B cell (primary cell): ENCODE data around the gene DRAP1. TPM values are rescaled to one million over a fixed set of nuclear protein-coding genes. Genes with fewer than 3 reads are reported as not detected.
A peak's percentile ranks its signal among the peaks of the same experiment; 100 is the strongest.

Experiments used
- ATAC-seq: fragments of 200-7000 bp; cut with Tn5 transposase; one replicate; pipeline ENCODE4 v1.10.0; 2021; ENCODE audit warnings: low read depth, mild to moderate bottlenecking, moderate number of reproducible peaks, moderate library complexity
- CTCF ChIA-PET: fragments of 350-600 bp; sonication (Branson Sonifier 250); formaldehyde crosslinking; loops from one replicate; lab custom pipeline; 2021; ENCODE audit warnings: antibody characterized with exemption, inconsistent platforms; lab: Charles Lee
- POLR2A ChIA-PET: fragments of 350-600 bp; sonication (Branson Sonifier 250); formaldehyde crosslinking; loops from one replicate; lab custom pipeline; 2021; ENCODE audit warnings: antibody characterized with exemption; lab: Charles Lee
- DNase-seq: peaks from one replicate; pipeline ENCODE4 v3.0.0; 2013
- H2AFZ ChIP-seq: 2 replicates; pipeline ENCODE4 v1.6.1; 2012; ENCODE audit warnings: mild to moderate bottlenecking, low read depth, low read length; ENCODE audit not compliant: insufficient read depth, poor library complexity, severe bottlenecking
- H3K27ac ChIP-seq, 2 donors: 1 replicate in 1 of 2; 2 replicates in 1 of 2; pipeline ENCODE4 v1.5.1; 2012 to 2013; ENCODE audit warnings: low read length in 2 of 2, mild to moderate bottlenecking in 2 of 2, moderate library complexity in 1 of 2
- H3K27me3 ChIP-seq, 4 experiments: fragments of 200-600 bp in 1 of 4; sonication (generic) in 1 of 4; replicated peaks in 1 of 4; 1 replicate in 2 of 4; 2 replicates in 2 of 4; pipeline versions ENCODE4 v1.6.1 to v1.7.0; 2013 to 2016; ENCODE audit warnings: low read length in 3 of 4, mild to moderate bottlenecking in 2 of 4, mixed read lengths in 1 of 4, moderate library complexity in 1 of 4; ENCODE audit not compliant: insufficient read depth in 4 of 4, control insufficient read depth in 3 of 4; ENCODE audit errors: control extremely low read depth in 1 of 4
- H3K36me3 ChIP-seq, 2 experiments: replicated peaks in 1 of 2; 1 replicate in 1 of 2; 2 replicates in 1 of 2; pipeline versions ENCODE4 v1.6.1 to v1.7.1; 2013; ENCODE audit warnings: low read length in 1 of 2; ENCODE audit not compliant: insufficient read depth in 2 of 2, control insufficient read depth in 1 of 2; ENCODE audit errors: control extremely low read depth in 1 of 2, extremely low read depth in 1 of 2
- H3K4me1 ChIP-seq, 2 donors: fragments of 200-600 bp in 1 of 2; sonication (generic) in 1 of 2; 1 replicate in 1 of 2; 2 replicates in 1 of 2; pipeline versions ENCODE4 v1.5.1 to v1.6.1; 2013 to 2017; ENCODE audit warnings: low read length in 2 of 2; ENCODE audit not compliant: control insufficient read depth in 2 of 2, insufficient read depth in 2 of 2
- H3K4me2 ChIP-seq: replicated peaks from 2 replicates; pipeline ENCODE3; 2012; ENCODE audit warnings: mild to moderate bottlenecking, low read depth, low read length; ENCODE audit not compliant: poor library complexity, severe bottlenecking
- H3K4me3 ChIP-seq, 5 experiments: fragments of 200-600 bp in 1 of 5; sonication (generic) in 1 of 5; 1 replicate in 3 of 5; 2 replicates in 2 of 5; pipeline versions ENCODE4 v1.5.1 to v1.7.0; 2011 to 2016; ENCODE audit warnings: low read length in 4 of 5, mild to moderate bottlenecking in 4 of 5, low read depth in 2 of 5, control low read depth in 1 of 5, moderate library complexity in 1 of 5; ENCODE audit not compliant: insufficient read depth in 1 of 5; ENCODE audit errors: control extremely low read depth in 1 of 5, extremely low read depth in 1 of 5
- H3K79me2 ChIP-seq: fragments of 200-600 bp; sonication (generic); one replicate; pipeline ENCODE4 v1.6.0; 2016; ENCODE audit warnings: low read length; ENCODE audit not compliant: control insufficient read depth, insufficient read depth
- H3K9ac ChIP-seq: fragments of 200-600 bp; sonication (generic); 2 replicates; pipeline ENCODE4 v1.6.1; 2017; ENCODE audit warnings: mild to moderate bottlenecking, low read length, moderate library complexity
- H3K9me3 ChIP-seq, 3 donors: one replicate each; pipeline versions ENCODE4 v1.6.1 to v1.7.1; 2013; ENCODE audit warnings: low read length in 2 of 3; ENCODE audit not compliant: control insufficient read depth in 2 of 3, insufficient read depth in 1 of 3; ENCODE audit errors: control extremely low read depth in 1 of 3
- H4K20me1 ChIP-seq: 2 replicates; pipeline ENCODE4 v1.6.0; 2012; ENCODE audit warnings: mild to moderate bottlenecking, low read length; ENCODE audit not compliant: insufficient read depth, control insufficient read depth, poor library complexity, severe bottlenecking
- H3K27ac Mint-ChIP-seq: one replicate; pipeline ENCODE4 v1.8.0; 2021; ENCODE audit warnings: mixed read lengths
- H3K27me3 Mint-ChIP-seq: one replicate; pipeline ENCODE4 v1.8.0; 2021; ENCODE audit warnings: mixed read lengths
- H3K4me1 Mint-ChIP-seq: one replicate; pipeline ENCODE4 v1.8.0; 2021; ENCODE audit warnings: mixed read lengths
- H3K4me3 Mint-ChIP-seq: one replicate; pipeline ENCODE4 v1.8.0; 2021; ENCODE audit warnings: mixed read lengths
- H3K9me3 Mint-ChIP-seq: one replicate; pipeline ENCODE4 v1.8.0; 2022; ENCODE audit warnings: mixed read lengths; ENCODE audit not compliant: insufficient read depth
- EZH2 ChIP-seq: IDR thresholded peaks from 2 replicates; pipeline ENCODE4 v1.6.1; 2012; ENCODE audit warnings: borderline replicate concordance, low read depth, mild to moderate bottlenecking, moderate library complexity, low read length; ENCODE audit not compliant: insufficient read depth, poor library complexity, severe bottlenecking
- whole genome bisulfite sequencing: methylation state at CpG from one replicate; pipeline ENCODE4 v1.1.5; 2013; ENCODE audit warnings: missing lambda C conversion rate; ENCODE audit not compliant: insufficient coverage; 5-methylcytosine and 5-hydroxymethylcytosine counted together
- intact Hi-C: fragments of 100-400 bp; cut with micrococcal nuclease; formaldehyde crosslinking; loops from one replicate; pipeline ENCODE4 v1.10.0; 2022
- polyA plus RNA-seq: library from polyadenylated mRNA; depleted of rRNA; stranded (reverse); fragments of >200 nt; gene quantifications from 2 replicates; pipeline ENCODE4 v1.2.3, GENCODE V29; 2012
- total RNA-seq, 2 donors: library from RNA; stranded (reverse); fragments of 120-200 nt in 1 of 2; gene quantifications; 1 replicate in 1 of 2; 2 replicates in 1 of 2; pipeline versions ENCODE4 v1.2.3 to v1.2.4, GENCODE V29; 2013 to 2022
- TF ChIP-seq, protein P1 (sequence below): fragments of 200-600 bp; IDR thresholded peaks from one replicate; pipeline ENCODE4 v1.8.0; 2022; ENCODE audit warnings: antibody characterized with exemption, mild to moderate bottlenecking

DRAP1 gene
- total and polyA plus RNA-seq, 2 donors (not counting 1 experiment from before 2014, with no cell fraction given), result 71.7 to 83.9 TPM

GRCh38 chr11:65937766-65938165 lies 18.5 kb downstream of the DRAP1 start:
- H3K4me1 Mint-ChIP-seq, result peaks cover 13% of the 10 kb centered on the region
- POLR2A ChIA-PET, result no interaction called here
- H2AFZ ChIP-seq, result no peak overlapping the region

DNA sequence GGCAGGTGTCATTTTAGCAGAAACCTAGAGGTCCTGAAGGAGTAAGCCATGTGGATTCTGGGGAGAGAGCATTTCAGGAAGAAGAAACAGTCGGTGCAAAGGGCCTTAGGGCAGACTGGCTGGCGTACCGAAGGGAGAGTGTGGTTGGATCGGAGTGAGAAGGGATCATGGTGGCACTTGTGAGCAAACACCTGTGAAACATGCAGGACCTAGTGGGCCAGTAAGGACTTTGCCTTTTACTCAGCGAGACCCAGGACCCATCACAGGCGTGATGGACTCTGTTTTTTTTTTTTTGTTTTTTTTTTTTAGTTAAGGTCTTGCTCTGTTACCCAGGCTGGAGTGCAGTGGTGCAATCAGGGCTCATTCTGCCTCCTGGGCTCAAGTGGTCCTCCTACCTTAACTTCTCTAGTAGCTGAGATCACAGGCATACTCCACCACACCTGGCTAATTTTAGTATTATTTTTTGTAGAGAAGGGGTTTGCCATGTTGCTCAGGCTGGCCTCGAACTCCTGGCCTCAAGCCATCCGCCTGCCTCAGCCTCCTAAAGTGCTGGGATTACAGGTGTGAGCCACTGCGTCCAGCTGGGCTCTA lies 22.6 kb downstream of the DRAP1 start:
- Mint-ChIP-seq H3K4me1 (peaks cover 13% of the 10 kb centered on the region), H3K27ac (peak overlapping the region; percentile 39), H3K27me3 (no peaks in the 10 kb centered on the region), H3K4me3 (peak overlapping the region; percentile 6), H3K9me3 (no peaks in the 10 kb centered on the region)
- Histone ChIP-seq H3K9ac (no peak overlapping the region), H2AFZ (peak overlapping the region; percentile 41), H3K9me3 (no peaks in the 10 kb centered on the region), H3K4me2 (peak overlapping the region; percentile 32), H3K27me3 (peaks cover 0 to 3% (median 0%) of the 10 kb centered on the region in 4 experiments), H3K79me2 (no peaks in the 10 kb centered on the region), H4K20me1 (no peaks in the 10 kb centered on the region), H3K4me3 (no peak overlapping the region), H3K36me3 (no peaks in the 10 kb centered on the region), H3K27ac (no peak overlapping the region), H3K4me1 (peaks cover 7 to 12% of the 10 kb centered on the region in 2 donors)
- ATAC-seq (no peak), DNase-seq (no peak)
- 90% methylated on average over 7 of the region's 9 CpGs for WGBS
- TF ChIP-seq, protein P1, sequence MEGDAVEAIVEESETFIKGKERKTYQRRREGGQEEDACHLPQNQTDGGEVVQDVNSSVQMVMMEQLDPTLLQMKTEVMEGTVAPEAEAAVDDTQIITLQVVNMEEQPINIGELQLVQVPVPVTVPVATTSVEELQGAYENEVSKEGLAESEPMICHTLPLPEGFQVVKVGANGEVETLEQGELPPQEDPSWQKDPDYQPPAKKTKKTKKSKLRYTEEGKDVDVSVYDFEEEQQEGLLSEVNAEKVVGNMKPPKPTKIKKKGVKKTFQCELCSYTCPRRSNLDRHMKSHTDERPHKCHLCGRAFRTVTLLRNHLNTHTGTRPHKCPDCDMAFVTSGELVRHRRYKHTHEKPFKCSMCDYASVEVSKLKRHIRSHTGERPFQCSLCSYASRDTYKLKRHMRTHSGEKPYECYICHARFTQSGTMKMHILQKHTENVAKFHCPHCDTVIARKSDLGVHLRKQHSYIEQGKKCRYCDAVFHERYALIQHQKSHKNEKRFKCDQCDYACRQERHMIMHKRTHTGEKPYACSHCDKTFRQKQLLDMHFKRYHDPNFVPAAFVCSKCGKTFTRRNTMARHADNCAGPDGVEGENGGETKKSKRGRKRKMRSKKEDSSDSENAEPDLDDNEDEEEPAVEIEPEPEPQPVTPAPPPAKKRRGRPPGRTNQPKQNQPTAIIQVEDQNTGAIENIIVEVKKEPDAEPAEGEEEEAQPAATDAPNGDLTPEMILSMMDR, result no peak
- ChIA-PET CTCF (interaction anchor here (0.8 kb wide), 1 partner anchor 56 kb away, joined by 3 read pairs; no protein-coding TSS in a partner anchor), POLR2A (no interaction called here)
- intact Hi-C loops, result no loop called here

More at GRCh38 chr11:65937766-65938165, 18.5 kb downstream of the DRAP1 start:
- no peak for DNase-seq
- no peak overlapping the region for H3K27ac Mint-ChIP-seq
- Histone ChIP-seq H3K4me2 (no peak overlapping the region), H3K79me2 (no peaks in the 10 kb centered on the region), H3K9me3 (no peaks in the 10 kb centered on the region), H3K4me3 (no peak overlapping the region), H4K20me1 (no peaks in the 10 kb centered on the region), H3K36me3 (no peaks in the 10 kb centered on the region), H3K27me3 (peaks cover 0 to 3% (median 0%) of the 10 kb centered on the region in 4 experiments), H3K27ac (no peak overlapping the region), H3K4me1 (peaks cover 7 to 12% of the 10 kb centered on the region in 2 donors), H3K9ac (no peak overlapping the region)
- ATAC-seq, result no peak
- CTCF ChIA-PET, result interaction anchor here (2.0 kb wide), 1 partner anchor 37 kb away, joined by 5 read pairs; the partner anchor contains the start of gene FOSL1
- intact Hi-C loops, result no loop called here
- no peak for TF ChIP-seq EZH2
- TF ChIP-seq, protein P1, result no peak
- H3K4me3 Mint-ChIP-seq, result no peak overlapping the region
- no peaks in the 10 kb centered on the region for H3K9me3 Mint-ChIP-seq
- 56% methylated on average over 3 of the region's 4 CpGs for WGBS
- no peaks in the 10 kb centered on the region for H3K27me3 Mint-ChIP-seq
